ENCODE measurements around the gene NLRC5. TPM values are rescaled to one million over a fixed set of nuclear protein-coding genes. Genes with fewer than 3 reads are reported as not detected.
"Not testable (repeated sequence)": the region's sequence is repeated elsewhere in the genome, so short reads cannot be mapped to it uniquely, and the experiment has no call there.

Gene NLRC5
- total RNA-seq, 1 donor from 2014 or later, result 169 TPM

DNA sequence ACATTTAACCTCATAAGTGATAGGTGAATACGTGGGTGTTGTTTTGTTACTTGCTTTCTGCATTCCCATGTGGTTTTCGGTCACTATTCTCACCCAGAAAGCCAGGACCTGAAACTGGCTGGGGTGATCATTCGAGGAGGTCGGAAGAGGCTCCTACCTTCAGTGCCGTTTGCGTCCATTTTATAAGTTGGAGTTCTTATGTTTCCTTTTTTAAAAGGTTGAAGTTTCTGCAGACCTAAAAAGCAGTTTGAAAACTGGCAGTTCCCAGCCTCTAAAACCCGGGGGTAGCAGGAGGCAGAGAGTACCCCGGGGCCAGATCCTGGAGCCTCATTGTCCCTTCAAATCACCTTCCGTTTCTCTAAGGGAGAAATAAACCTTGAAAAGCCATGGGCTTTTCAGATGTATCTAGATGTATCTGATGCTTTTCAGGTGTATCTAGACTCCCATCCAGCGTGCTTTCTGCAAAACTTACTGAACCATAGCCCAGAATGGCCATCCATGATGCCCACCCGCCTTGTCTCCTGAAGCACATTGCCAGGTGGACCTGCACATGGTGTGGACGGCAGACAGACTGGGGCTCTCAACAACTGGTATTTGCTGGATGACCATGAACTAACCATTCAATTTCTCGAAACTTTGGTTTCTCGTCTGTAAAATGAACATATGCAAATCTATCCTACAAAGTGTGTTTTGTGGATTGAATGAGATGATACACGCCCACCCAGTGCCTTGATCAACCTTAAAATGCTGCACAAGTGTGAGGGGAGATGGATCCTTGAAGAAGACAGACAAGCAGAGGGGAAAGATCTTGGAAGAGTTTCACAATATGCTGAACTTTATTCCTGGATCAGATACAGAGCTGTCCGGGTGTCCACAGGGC, 1.3 kb downstream of the NLRC5 start:
- no peaks in the 10 kb centered on the region for H3K9me3 Mint-ChIP-seq
- no peaks in the 10 kb centered on the region for H3K27me3 Mint-ChIP-seq (ENCODE audit: low read depth)
- H3K27ac Mint-ChIP-seq, result peak overlapping the region; percentile 98
- peaks cover 67% of the 10 kb centered on the region for H3K4me1 Mint-ChIP-seq (ENCODE audit: low read depth)
- intact Hi-C loops (cut with micrococcal nuclease), result loop anchor here (1.0 to 5.0 kb wide), 4 partner anchors 24 to 197 kb away; partner anchors contain the start of genes PSME3IP1 and RSPRY1
- no peak for DNase-seq (ENCODE audit: low spot score)
- H3K4me3 Mint-ChIP-seq (ENCODE audit: low read depth), result peak overlapping the region; percentile 97
- peaks cover 76% of the 10 kb centered on the region for H3K36me3 Mint-ChIP-seq (ENCODE audit: low read depth)

GRCh38 chr16:56992431-56992830, 3.1 kb downstream of the NLRC5 start:
- H3K27ac Mint-ChIP-seq, result peak overlapping the region; percentile 98
- peak overlapping the region; percentile 42 for H3K4me3 Mint-ChIP-seq (ENCODE audit: low read depth)
- H3K36me3 Mint-ChIP-seq (ENCODE audit: low read depth), result peaks cover 82% of the 10 kb centered on the region
- H3K27me3 Mint-ChIP-seq (ENCODE audit: low read depth); H3K9me3 Mint-ChIP-seq; DNase-seq (ENCODE audit: low spot score): not testable (repeated sequence)
- intact Hi-C loops (cut with micrococcal nuclease), result loop anchor here (5.0 kb wide), 1 partner anchor 195 kb away; the partner anchor contains the start of genes PSME3IP1 and RSPRY1
- peaks cover 64% of the 10 kb centered on the region for H3K4me1 Mint-ChIP-seq (ENCODE audit: low read depth)

DNA sequence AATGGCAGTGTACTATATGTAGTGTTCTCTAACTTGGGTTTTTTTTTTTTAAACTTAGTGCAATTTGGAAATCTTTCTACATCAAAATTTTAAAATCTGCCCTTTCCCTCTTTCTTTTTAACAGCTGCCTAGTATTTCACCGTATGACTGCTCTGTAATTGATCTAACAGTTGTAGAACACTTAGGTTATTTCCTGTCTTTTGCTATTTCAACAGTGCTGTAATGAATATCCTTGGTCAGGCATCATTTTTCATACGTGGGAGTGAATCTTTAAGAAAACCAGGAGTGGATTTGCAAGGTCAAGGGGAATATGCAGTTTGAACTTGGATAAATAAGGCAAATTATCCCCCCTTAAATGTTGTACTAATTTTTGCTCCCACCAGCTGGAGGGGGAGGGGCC, 3.8 kb downstream of the NLRC5 start:
- no peaks in the 10 kb centered on the region for H3K9me3 Mint-ChIP-seq
- intact Hi-C loops (cut with micrococcal nuclease), result loop anchor here (5.0 kb wide), 1 partner anchor 194 kb away; the partner anchor contains the start of genes PSME3IP1 and RSPRY1
- H3K4me3 Mint-ChIP-seq (ENCODE audit: low read depth), result peak overlapping the region; percentile 55
- DNase-seq (ENCODE audit: low spot score), result no peak
- H3K27ac Mint-ChIP-seq, result peak overlapping the region; percentile 54
- peaks cover 60% of the 10 kb centered on the region for H3K4me1 Mint-ChIP-seq (ENCODE audit: low read depth)
- H3K27me3 Mint-ChIP-seq (ENCODE audit: low read depth), result no peaks in the 10 kb centered on the region
- H3K36me3 Mint-ChIP-seq (ENCODE audit: low read depth), result peaks cover 80% of the 10 kb centered on the region

- Mint-ChIP-seq H3K4me3 (ENCODE audit: low read depth) (peak overlapping the region; percentile 55), H3K4me1 (ENCODE audit: low read depth) (peaks cover 67% of the 10 kb centered on the region), H3K36me3 (ENCODE audit: low read depth) (peaks cover 81% of the 10 kb centered on the region), H3K27me3 (ENCODE audit: low read depth) (no peaks in the 10 kb centered on the region), H3K9me3 (no peaks in the 10 kb centered on the region), H3K27ac (peak overlapping the region; percentile 81)
- no peak for DNase-seq (ENCODE audit: low spot score)
- intact Hi-C loops (cut with micrococcal nuclease), result loop anchor here (5.0 kb wide), 1 partner anchor 193 kb away; the partner anchor contains the start of genes PSME3IP1 and RSPRY1
Measured at GRCh38 chr16:56994311-56994710, 5.0 kb downstream of the NLRC5 start.

GRCh38 chr16:56995136-56995805, 5.9 kb downstream of the NLRC5 start:
- intact Hi-C loops (cut with micrococcal nuclease), result no loop called here
- Mint-ChIP-seq H3K27ac (peak overlapping the region; percentile 81), H3K4me3 (ENCODE audit: low read depth) (peak overlapping the region; percentile 5), H3K4me1 (ENCODE audit: low read depth) (peaks cover 71% of the 10 kb centered on the region), H3K27me3 (ENCODE audit: low read depth) (no peaks in the 10 kb centered on the region), H3K36me3 (ENCODE audit: low read depth) (peaks cover 79% of the 10 kb centered on the region), H3K9me3 (no peaks in the 10 kb centered on the region)
- DNase-seq (ENCODE audit: low spot score), result no peak

- intact Hi-C loops (cut with micrococcal nuclease), result no loop called here
- H3K4me3 Mint-ChIP-seq (ENCODE audit: low read depth), result no peak overlapping the region
- peaks cover 73% of the 10 kb centered on the region for H3K4me1 Mint-ChIP-seq (ENCODE audit: low read depth)
- H3K9me3 Mint-ChIP-seq, result no peaks in the 10 kb centered on the region
- DNase-seq (ENCODE audit: low spot score), result no peak
- no peaks in the 10 kb centered on the region for H3K27me3 Mint-ChIP-seq (ENCODE audit: low read depth)
- H3K36me3 Mint-ChIP-seq (ENCODE audit: low read depth), result peaks cover 79% of the 10 kb centered on the region
- peak overlapping the region; percentile 74 for H3K27ac Mint-ChIP-seq
Measured at GRCh38 chr16:56997264-56997663, 7.9 kb downstream of the NLRC5 start.

DNA sequence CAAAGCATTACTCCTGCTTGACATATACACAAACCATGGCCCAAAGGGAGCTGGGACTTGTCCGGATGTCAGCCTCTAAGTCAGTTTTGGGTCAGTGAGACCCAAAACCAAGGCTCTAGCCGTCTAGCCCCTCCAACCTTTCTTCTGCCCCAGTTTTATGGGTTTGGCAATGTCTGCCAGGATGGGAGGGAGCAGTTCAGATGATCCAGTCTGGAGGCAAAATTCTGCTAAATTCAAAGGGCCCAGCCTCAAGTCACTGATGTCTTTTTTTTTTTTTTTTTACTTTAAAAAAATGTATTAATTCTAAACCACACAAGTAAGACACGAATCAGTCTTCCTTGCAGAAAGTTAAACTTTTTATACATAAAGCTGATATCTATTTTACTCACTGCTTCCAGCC, 8.6 kb downstream of the NLRC5 start:
- peaks cover 74% of the 10 kb centered on the region for H3K4me1 Mint-ChIP-seq (ENCODE audit: low read depth)
- H3K36me3 Mint-ChIP-seq (ENCODE audit: low read depth), result peaks cover 79% of the 10 kb centered on the region
- intact Hi-C loops (cut with micrococcal nuclease), result no loop called here
- no peak for DNase-seq (ENCODE audit: low spot score)
- peak overlapping the region; percentile 98 for H3K27ac Mint-ChIP-seq
- H3K4me3 Mint-ChIP-seq (ENCODE audit: low read depth), result no peak overlapping the region
- H3K9me3 Mint-ChIP-seq, result no peaks in the 10 kb centered on the region
- H3K27me3 Mint-ChIP-seq (ENCODE audit: low read depth), result no peaks in the 10 kb centered on the region

- Mint-ChIP-seq H3K4me3 (ENCODE audit: low read depth) (peak overlapping the region; percentile 21), H3K27ac (peak overlapping the region; percentile 98)
Measured at GRCh38 chr16:56998352-56998751, 9.0 kb downstream of the NLRC5 start.

GRCh38 chr16:56998861-56999260, 9.5 kb downstream of the NLRC5 start:
- H3K9me3 Mint-ChIP-seq, result no peaks in the 10 kb centered on the region
- no peaks in the 10 kb centered on the region for H3K27me3 Mint-ChIP-seq (ENCODE audit: low read depth)
- H3K27ac Mint-ChIP-seq, result peak overlapping the region; percentile 98
- peaks cover 70% of the 10 kb centered on the region for H3K4me1 Mint-ChIP-seq (ENCODE audit: low read depth)
- H3K4me3 Mint-ChIP-seq (ENCODE audit: low read depth), result peak overlapping the region; percentile 51
- intact Hi-C loops (cut with micrococcal nuclease), result no loop called here
- DNase-seq (ENCODE audit: low spot score), result no peak
- H3K36me3 Mint-ChIP-seq (ENCODE audit: low read depth), result peaks cover 79% of the 10 kb centered on the region

More at GRCh38 chr16:56998352-56998751, 9.0 kb downstream of the NLRC5 start:
- no peak for DNase-seq (ENCODE audit: low spot score)
- Mint-ChIP-seq H3K9me3 (no peaks in the 10 kb centered on the region), H3K27me3 (ENCODE audit: low read depth) (no peaks in the 10 kb centered on the region), H3K4me1 (ENCODE audit: low read depth) (peaks cover 70% of the 10 kb centered on the region), H3K36me3 (ENCODE audit: low read depth) (peaks cover 79% of the 10 kb centered on the region)
- intact Hi-C loops (cut with micrococcal nuclease), result no loop called here

GRCh38 chr16:56999409-57000270, 10.3 kb downstream of the NLRC5 start:
- peaks cover 79% of the 10 kb centered on the region for H3K36me3 Mint-ChIP-seq (ENCODE audit: low read depth)
- peaks cover 70% of the 10 kb centered on the region for H3K4me1 Mint-ChIP-seq (ENCODE audit: low read depth)
- intact Hi-C loops (cut with micrococcal nuclease), result loop anchor here (1.0 kb wide), 3 partner anchors 9 to 15 kb away; partner anchors contain the start of gene NLRC5
- H3K27ac Mint-ChIP-seq, result peak overlapping the region; percentile 98
- DNase-seq (ENCODE audit: low spot score), result no peak
- peak overlapping the region; percentile 52 for H3K4me3 Mint-ChIP-seq (ENCODE audit: low read depth)
- H3K27me3 Mint-ChIP-seq (ENCODE audit: low read depth), result no peaks in the 10 kb centered on the region
- H3K9me3 Mint-ChIP-seq, result no peaks in the 10 kb centered on the region

DNA sequence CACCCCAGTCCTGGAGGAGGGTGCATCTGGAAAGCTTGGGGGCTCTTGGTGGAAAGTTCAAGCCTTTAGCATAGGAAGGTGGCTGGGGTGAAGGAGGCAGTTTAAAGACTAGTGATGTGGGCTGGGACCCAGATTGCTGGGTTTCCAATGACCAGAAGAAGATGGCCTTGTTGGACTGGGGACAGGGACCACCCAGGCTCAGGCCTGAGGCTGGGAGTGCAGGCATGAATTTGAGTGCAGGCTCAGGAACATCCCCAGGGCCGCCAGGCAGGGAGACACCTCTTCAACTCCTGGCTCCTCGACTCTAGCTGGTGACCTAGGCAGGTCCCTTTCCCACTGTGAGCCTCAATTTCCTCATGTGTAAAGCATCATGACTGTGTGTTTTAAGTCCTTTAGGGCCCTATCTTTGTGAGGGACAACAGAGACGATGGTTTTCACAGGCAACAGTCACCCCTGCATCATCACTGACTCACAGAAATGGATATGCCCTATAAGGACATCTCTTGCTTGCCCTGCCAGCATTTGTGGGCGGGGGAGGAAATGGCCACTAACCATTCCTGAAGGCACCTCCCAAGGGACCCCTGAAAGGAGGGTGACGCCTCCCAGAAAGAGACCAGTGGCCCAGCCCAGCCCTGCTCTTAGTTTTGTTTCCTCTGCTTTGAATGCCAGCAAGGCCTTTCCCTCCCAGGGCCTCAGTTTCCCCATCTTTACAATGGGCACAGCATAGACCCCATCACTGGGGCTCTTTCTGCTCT, 11.1 kb downstream of the NLRC5 start:
- Mint-ChIP-seq H3K4me3 (ENCODE audit: low read depth) (peak overlapping the region; percentile 52), H3K9me3 (no peaks in the 10 kb centered on the region), H3K27me3 (ENCODE audit: low read depth) (no peaks in the 10 kb centered on the region), H3K36me3 (ENCODE audit: low read depth) (peaks cover 85% of the 10 kb centered on the region), H3K27ac (peak overlapping the region; percentile 98), H3K4me1 (ENCODE audit: low read depth) (peaks cover 75% of the 10 kb centered on the region)
- intact Hi-C loops (cut with micrococcal nuclease), result loop anchor here (1.0 kb wide), 3 partner anchors 8 to 14 kb away; partner anchors contain the start of gene NLRC5
- no peak for DNase-seq (ENCODE audit: low spot score)
